Brain microvascular endothelial cell (primary cell): ENCODE data around the gene CAT.
"Not testable (repeated sequence)": the region's sequence is repeated elsewhere in the genome, so short reads cannot be mapped to it uniquely, and the experiment has no call there.

Experiments used
- DNase-seq: peaks from one replicate; pipeline ENCODE4 v3.0.0-alpha.2; 2020
- H3K27ac ChIP-seq: fragments of 250-450 bp; sonication (Bioruptor Pico); 2 replicates; pipeline ENCODE4 v1.5.1; 2020; ENCODE audit warnings: mild to moderate bottlenecking, moderate library complexity
- H3K27me3 ChIP-seq: fragments of 250-450 bp; sonication (Bioruptor Pico); replicated peaks from 2 replicates; pipeline ENCODE4 v1.5.1; 2020; ENCODE audit warnings: mild to moderate bottlenecking
- H3K36me3 ChIP-seq: fragments of 250-450 bp; sonication (Bioruptor Pico); replicated peaks from 2 replicates; pipeline ENCODE4 v1.5.1; 2020; ENCODE audit warnings: mild to moderate bottlenecking
- H3K4me3 ChIP-seq: 2 replicates; pipeline ENCODE4 v1.5.1; 2011; ENCODE audit warnings: low read depth, mild to moderate bottlenecking, control low read depth, low read length, moderate library complexity
- CTCF ChIP-seq: IDR thresholded peaks from 2 replicates; pipeline ENCODE4 v1.5.1; 2011; ENCODE audit warnings: low read depth, mild to moderate bottlenecking, moderate library complexity, low read length, control low read depth, inconsistent platforms; ENCODE audit errors: missing control alignments
- in situ Hi-C: cut with HindIII; loops from 2 replicates; pipeline ENCODE4 v1.10.0; 2017; ENCODE audit warnings: low sequenced_read_pairs, low pct_ligation_motif_present

The CAT gene

GRCh38 chr11:34416766-34417165, 22.0 kb upstream of the CAT start:
- Histone ChIP-seq H3K27me3 (peaks cover 2% of the 10 kb centered on the region), H3K27ac (no peak overlapping the region), H3K4me3 (no peak overlapping the region), H3K36me3 (no peaks in the 10 kb centered on the region)
- TF ChIP-seq CTCF = no peak
- in situ Hi-C loops = no loop called here
- DNase-seq = no peak

GRCh38 chr11:34417202-34417601, 21.5 kb upstream of the CAT start:
- no peak for DNase-seq
- in situ Hi-C loops = no loop called here
- peak; percentile 21 for TF ChIP-seq CTCF
- Histone ChIP-seq H3K27ac (no peak overlapping the region), H3K27me3 (peaks cover 2% of the 10 kb centered on the region), H3K36me3 (no peaks in the 10 kb centered on the region), H3K4me3 (no peak overlapping the region)

GRCh38 chr11:34419158-34419557, 19.6 kb upstream of the CAT start:
- TF ChIP-seq CTCF = no peak
- no peak overlapping the region for H3K27ac ChIP-seq
- H3K27me3 ChIP-seq = peaks cover 2% of the 10 kb centered on the region
- no peak for DNase-seq
- in situ Hi-C loops = no loop called here
- no peaks in the 10 kb centered on the region for H3K36me3 ChIP-seq
- no peak overlapping the region for H3K4me3 ChIP-seq

- H3K36me3 ChIP-seq = no peaks in the 10 kb centered on the region
- no peak for TF ChIP-seq CTCF
- no peak overlapping the region for H3K27ac ChIP-seq
- no peak overlapping the region for H3K4me3 ChIP-seq
- in situ Hi-C loops = no loop called here
- no peaks in the 10 kb centered on the region for H3K27me3 ChIP-seq
- DNase-seq = no peak
These were observed 15.4 kb upstream of the CAT start for GRCh38 chr11:34423300-34423699.

- H3K27me3 ChIP-seq, H3K4me3 ChIP-seq, DNase-seq, H3K36me3 ChIP-seq, H3K27ac ChIP-seq, in situ Hi-C loops: not testable (repeated sequence)
These were observed 13.9 kb upstream of the CAT start for GRCh38 chr11:34424826-34425225.

- Histone ChIP-seq H3K27ac (no peak overlapping the region), H3K27me3 (no peaks in the 10 kb centered on the region), H3K36me3 (no peaks in the 10 kb centered on the region), H3K4me3 (no peak overlapping the region)
- TF ChIP-seq CTCF = no peak
- DNase-seq = no peak
- in situ Hi-C loops = no loop called here
These were observed 13.4 kb upstream of the CAT start for GRCh38 chr11:34425360-34425759.
